ENCODE data around the gene RPS6KA2.

Gene RPS6KA2

GRCh38 chr6:166430269-166430668 lies 196.8 kb downstream of the RPS6KA2 start:
- no peak for DNase-seq (ENCODE audit: low read depth in 4 of 4, low spot score in 1 of 4)

- DNase-seq (ENCODE audit: low read depth in 4 of 4, low spot score in 1 of 4), result no peak
These were observed 202.6 kb downstream of the RPS6KA2 start for GRCh38 chr6:166424431-166424830.

GRCh38 chr6:166423781-166424180 lies 203.3 kb downstream of the RPS6KA2 start:
- no peak for DNase-seq (ENCODE audit: low read depth in 4 of 4, low spot score in 1 of 4)

- DNase-seq (ENCODE audit: low read depth in 4 of 4, low spot score in 1 of 4), result no peak
These were observed 203.9 kb downstream of the RPS6KA2 start for GRCh38 chr6:166423051-166423745.

DNA sequence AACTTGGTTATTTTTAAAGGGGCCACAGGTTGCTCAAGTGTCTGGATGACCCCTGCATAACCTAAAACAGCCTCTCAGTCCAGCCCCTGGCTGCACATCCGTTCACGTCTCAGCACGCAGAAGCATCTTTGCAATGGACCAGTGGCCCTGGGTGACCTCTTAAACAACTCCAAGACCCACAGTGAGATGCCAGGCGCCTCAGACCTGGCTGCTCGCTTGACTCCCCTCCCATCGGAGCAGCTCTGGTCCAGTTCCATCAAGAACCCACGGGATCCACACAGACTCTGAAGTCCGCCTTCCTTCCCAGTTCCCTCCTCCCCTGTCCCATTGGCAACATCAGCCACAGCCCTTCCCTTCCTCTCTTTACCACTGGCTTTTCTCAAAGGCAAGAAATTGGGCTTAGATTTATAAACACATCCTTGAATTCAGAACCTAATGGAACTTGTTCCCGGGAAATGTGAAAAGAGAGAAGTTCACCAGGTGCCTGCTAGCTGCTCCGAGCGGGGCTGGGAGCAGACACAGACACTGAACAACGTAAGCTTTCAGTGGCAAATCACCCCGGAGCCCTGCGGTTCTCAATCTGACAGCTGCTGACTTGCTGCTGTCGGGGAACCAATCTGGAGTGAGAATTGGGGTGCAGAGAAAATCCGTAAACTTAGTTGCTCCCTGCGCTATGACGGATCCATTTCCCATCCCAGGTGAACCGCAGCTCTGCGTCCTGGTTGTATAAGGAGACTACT lies 204.7 kb downstream of the RPS6KA2 start:
- DNase-seq (ENCODE audit: low read depth in 4 of 4, low spot score in 1 of 4), result no peak

- no peak for DNase-seq (ENCODE audit: low read depth in 4 of 4, low spot score in 1 of 4)
These were observed 206.7 kb downstream of the RPS6KA2 start for GRCh38 chr6:166420351-166420750.

DNA sequence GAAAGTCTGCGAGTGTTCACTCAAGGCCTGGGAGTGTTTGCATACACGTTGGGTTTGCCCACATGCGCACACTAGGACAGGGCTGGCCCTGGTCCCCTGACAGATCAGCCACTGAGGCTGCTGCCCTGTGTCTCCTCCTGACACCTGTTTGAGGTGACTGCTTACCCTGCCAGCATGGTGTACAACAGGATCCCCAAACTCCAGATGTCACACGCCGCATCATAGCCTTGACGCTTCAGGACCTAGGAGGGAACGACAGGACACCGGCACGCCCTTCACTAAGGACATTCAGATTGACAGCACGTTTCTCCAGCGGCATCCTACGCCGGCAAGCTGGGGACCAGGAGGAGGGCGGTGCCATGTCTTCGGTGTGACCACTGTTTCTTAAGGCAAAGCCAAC lies 207.3 kb downstream of the RPS6KA2 start:
- DNase-seq (ENCODE audit: low read depth in 4 of 4, low spot score in 1 of 4), result no peak

DNA sequence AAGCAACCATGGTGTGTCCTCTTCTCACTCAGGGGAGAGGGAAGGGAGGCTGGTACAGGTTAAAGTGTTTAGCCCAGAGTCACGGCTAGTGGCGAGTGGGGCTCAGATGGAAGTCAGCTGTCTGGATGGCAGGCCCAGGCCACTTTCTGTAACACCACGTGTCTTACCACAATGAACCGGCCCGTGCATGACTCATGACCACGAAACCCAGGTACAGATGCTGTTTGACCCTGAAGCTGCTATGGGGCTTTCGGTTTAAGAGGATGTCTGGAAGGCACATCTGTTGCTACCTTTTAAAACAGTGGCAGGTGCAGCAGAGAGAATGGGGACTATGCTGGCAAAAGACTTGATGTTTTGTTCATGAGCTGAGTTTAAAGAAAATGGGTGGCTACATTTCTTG lies 207.8 kb downstream of the RPS6KA2 start:
- DNase-seq (ENCODE audit: low read depth in 4 of 4, low spot score in 1 of 4), result peak in 1 of 4 experiments; percentile 37

DNA sequence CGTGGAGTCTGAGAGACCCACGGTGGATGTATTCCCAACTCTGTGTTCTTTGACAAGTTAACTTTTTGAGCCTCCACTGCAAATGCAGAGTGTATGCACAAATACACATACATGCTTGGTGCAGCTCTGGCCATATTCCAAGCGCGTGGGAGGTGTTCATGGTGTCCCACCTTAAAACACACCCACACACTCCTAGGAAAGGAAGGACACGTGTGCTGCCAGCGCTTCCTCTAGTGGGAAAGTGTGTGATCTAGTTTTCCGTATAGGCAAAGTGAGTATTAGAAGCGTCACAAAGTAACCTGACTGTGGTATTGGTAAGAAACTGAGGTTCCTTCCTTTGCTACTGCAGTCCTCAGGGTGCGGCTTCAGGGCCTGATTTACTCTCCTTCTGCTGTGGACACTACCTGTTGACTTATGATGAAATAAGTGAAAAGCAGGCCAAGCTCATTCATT lies 208.3 kb downstream of the RPS6KA2 start:
- no peak for DNase-seq (ENCODE audit: low read depth in 4 of 4, low spot score in 1 of 4)

- DNase-seq (ENCODE audit: low read depth in 4 of 4, low spot score in 1 of 4), result no peak
These were observed 209.8 kb downstream of the RPS6KA2 start for GRCh38 chr6:166417285-166417691.

DNA sequence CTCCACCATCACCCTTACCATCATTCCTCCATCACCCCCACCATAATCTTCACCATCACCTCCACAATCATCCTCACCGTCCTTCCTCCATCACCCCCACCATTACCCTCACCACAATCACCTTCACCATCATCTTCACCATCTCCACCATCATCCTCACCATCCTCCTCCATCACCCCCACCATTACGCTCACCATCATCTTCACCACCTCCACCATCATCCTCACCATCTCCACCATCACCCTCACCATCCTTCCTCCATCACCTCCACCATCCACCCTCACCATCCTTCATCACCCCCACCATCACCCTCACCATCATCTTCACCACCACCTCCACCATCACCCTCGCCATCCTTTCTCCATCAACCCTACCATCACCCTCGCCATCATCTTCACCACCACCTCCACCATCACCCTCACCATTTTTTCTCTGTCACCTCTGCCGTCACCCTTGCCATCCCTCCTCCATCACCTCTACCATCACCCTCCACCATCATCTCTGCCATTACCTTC lies 211.2 kb downstream of the RPS6KA2 start:
- no peak for DNase-seq (ENCODE audit: low read depth in 4 of 4, low spot score in 1 of 4)

- DNase-seq (ENCODE audit: low read depth in 4 of 4, low spot score in 1 of 4), result no peak
These were observed 211.7 kb downstream of the RPS6KA2 start for GRCh38 chr6:166415306-166415705.

DNA sequence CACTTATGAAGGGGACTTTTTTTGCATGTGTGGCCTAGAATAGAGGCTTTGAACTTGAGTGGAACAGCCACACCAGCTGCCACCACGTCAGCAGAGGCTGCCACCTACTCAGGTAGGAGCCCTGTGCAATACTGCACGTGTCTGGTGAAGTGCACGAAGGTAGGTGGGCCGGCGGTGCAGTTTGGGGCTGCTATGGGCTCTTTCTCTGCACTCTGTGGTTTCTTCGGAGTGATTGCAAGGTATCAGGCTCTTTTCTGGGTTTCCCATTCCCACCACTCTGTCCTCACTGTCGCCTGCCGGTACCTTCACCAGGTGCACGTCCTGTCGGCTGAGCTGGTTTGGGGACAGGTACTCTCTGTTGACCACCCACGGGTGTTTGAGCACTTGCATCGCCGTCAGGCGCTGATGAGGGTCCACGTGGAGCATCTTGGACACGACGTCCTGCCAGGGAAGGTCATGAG lies 213.5 kb downstream of the RPS6KA2 start:
- DNase-seq (ENCODE audit: low read depth in 4 of 4, low spot score in 1 of 4), result no peak

DNA sequence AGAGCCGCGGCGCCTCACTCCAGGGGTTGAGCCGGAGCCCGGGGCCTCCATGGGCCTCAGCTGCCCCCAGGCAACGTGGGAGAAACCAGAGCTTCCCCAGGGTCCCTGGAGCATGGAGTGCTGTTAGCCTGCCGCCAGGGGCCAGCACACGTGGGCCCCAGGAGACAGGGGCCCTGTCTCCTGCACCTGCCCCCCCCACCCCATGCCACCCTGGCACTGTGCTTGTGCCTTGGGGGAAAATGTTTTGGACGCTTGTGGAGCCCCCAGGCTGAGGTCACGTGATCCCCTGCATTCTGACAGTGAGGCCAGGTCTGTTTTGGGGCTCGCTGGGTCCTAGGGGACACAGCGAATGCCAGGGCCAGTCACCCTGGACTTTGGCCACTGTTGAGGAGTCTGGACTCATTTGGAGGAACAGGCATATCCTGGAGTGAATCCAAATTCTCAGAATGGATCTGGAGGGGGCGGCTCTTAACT lies 214.1 kb downstream of the RPS6KA2 start:
- no peak for DNase-seq (ENCODE audit: low read depth in 4 of 4, low spot score in 1 of 4)

DNA sequence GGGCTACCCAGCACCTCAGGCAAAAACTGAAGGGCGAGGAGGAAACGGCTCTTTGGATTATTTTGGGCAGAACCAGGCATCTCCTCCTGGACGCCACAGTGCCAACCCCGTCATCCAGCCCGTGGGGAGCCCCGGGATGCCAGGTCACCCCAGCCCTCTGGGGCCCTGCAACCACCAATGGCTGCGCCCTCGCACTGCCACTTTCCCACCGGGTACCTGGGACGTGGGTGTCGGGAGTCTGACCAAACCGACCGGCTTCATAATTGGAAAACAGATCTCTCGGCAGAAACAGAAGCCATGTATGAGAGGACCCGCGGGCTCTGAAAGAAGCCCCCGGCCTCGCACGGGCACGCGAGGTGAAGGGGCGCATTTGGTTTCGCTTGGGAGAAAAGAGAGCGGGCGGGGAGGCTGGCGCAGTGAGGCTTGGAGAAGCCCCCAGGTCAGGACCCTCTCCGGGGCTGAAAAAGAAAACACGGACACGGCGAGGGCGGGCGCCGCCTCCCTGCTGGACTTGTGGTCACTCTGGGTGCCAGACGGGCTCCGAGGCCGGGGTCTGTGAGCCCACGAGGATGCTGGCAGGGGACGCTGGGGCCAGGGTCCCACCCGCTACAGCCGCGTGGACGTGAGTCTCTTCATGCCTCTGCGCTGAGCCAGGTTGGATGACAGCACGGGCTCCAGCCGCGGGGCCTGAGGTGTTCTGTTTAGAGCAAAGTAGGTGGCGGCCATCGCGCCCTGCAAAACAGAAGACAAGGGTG lies 214.7 kb downstream of the RPS6KA2 start:
- no peak for DNase-seq (ENCODE audit: low read depth in 4 of 4, low spot score in 1 of 4)

- no peak for DNase-seq (ENCODE audit: low read depth in 4 of 4, low spot score in 1 of 4)
These were observed 215.3 kb downstream of the RPS6KA2 start for GRCh38 chr6:166411721-166412151.

DNA sequence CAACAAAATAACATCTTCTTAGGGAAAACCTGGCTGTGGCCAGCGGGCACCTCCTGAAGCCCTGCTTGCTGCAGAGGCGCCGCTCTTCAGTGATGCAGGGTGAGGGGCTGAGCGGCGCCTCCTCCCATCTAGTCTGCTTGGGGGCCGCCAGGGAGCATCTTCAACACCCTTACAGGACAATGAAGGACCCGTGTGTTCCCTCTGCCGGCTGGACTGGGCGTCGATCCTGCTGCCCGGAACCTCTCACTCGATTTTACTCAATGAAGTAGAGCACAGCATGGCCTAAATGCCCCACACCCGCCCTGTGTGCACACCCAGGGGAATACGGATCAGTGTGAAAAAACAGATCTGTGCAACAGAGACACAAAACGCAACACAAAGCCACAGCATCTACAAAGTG lies 215.8 kb downstream of the RPS6KA2 start:
- no peak for DNase-seq (ENCODE audit: low read depth in 4 of 4, low spot score in 1 of 4)

DNA sequence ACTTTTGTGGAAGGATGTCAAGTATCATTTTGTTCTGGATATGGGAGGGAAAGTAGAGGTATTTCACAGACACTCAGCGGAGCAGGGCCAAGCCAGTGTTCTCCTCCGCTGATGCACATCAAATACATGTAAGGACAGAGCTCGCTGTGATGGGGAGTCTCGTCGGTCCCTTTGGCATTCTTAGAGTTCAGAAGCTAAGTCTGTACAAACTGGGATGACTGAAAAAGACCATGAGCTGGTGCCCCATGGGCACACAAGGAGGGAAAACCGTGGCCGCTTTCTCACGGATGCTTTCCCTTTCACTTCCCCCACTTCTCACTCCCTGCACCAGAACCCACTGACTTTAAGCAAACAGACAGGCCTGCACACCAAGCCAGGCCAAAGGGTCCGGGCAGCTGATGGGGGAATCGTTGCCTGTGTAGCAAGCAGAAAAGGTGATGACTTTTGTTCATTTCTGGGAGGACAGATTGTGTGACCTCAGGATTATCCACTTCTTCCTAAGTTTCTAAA lies 216.6 kb downstream of the RPS6KA2 start:
- DNase-seq (ENCODE audit: low read depth in 4 of 4, low spot score in 1 of 4), result no peak

DNA sequence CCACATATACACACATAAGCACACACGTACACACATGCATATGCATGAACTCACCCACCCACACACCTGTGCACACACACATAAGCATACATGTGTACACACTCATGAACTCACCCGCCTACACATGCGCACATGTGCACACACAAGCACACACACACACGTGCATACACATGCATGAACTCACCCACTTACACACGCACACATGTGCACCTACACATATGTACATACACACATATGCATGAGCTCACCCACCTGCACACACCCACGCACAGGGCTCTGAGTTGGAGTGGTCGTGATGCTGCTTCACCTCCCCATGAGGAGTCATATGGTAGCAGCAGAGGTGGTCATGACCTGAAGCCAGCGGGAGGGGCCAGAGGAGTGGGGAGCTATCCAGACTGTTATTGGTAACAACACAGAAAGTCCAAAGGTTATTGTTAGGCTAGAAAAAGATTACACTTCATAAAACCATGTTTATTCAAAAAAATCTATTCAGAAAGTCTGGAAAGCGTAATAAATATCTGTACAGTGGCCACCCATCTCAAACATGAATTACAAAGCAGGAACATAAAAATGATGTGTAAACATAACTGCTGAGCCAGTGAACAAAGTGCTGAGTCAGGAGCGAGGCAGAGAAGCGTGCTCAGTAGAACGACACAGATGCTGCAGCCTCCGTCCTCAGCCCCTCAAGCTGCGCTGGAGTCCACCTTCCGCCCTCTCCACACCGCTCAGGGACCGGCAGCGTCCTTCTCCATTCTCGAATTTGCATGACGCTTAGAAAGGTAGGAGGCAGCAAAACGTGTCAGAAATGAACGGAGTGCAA lies 217.9 kb downstream of the RPS6KA2 start:
- DNase-seq (ENCODE audit: low read depth in 4 of 4, low spot score in 1 of 4), result no peak

- DNase-seq (ENCODE audit: low read depth in 4 of 4, low spot score in 1 of 4), result no peak
These were observed 220.9 kb downstream of the RPS6KA2 start for GRCh38 chr6:166406197-166406596.
